Lung (tissue), 12 donors: ENCODE measurements around the gene CCNI. TPM values are rescaled to one million over a fixed set of nuclear protein-coding genes. Genes with fewer than 3 reads are reported as not detected.

Source experiments
- ATAC-seq: fragments of 200-7000 bp; cut with Tn5 transposase; one replicate; pipeline ENCODE4 v1.9.1; 2020; ENCODE audit warnings: moderate number of reproducible peaks; ENCODE audit not compliant: insufficient read depth, low FRiP score
- DNase-seq, 3 donors: peaks; one replicate each; pipeline ENCODE4 v3.0.0-alpha.2; 2013 to 2017
- H3K27ac ChIP-seq, 2 donors: one replicate each; pipeline ENCODE4 v1.5.1; 2013; ENCODE audit warnings: mild to moderate bottlenecking in 2 of 2, moderate library complexity in 2 of 2, control low read depth in 1 of 2, inconsistent platforms in 1 of 2, low read depth in 1 of 2, low read length in 1 of 2
- H3K27me3 ChIP-seq, 3 donors: one replicate each; pipeline ENCODE4 v1.5.1; 2013; ENCODE audit warnings: low read length in 2 of 3; ENCODE audit not compliant: control insufficient read depth in 3 of 3, insufficient read depth in 3 of 3
- H3K36me3 ChIP-seq, 4 donors: one replicate each; pipeline ENCODE4 v1.5.1; 2013; ENCODE audit warnings: low read length in 4 of 4, mild to moderate bottlenecking in 1 of 4, moderate library complexity in 1 of 4; ENCODE audit not compliant: control insufficient read depth in 4 of 4, insufficient read depth in 4 of 4
- H3K4me1 ChIP-seq, 5 donors: one replicate each; pipeline ENCODE4 v1.5.1; 2013; ENCODE audit warnings: low read length in 5 of 5, mild to moderate bottlenecking in 2 of 5, moderate library complexity in 1 of 5; ENCODE audit not compliant: control insufficient read depth in 5 of 5, insufficient read depth in 5 of 5
- H3K4me3 ChIP-seq: one replicate; pipeline ENCODE4 v1.5.1; 2013; ENCODE audit warnings: mild to moderate bottlenecking, control low read depth, moderate library complexity
- H3K9ac ChIP-seq, 2 donors: one replicate each; pipeline ENCODE4 v1.5.1; 2013; ENCODE audit warnings: low read length in 2 of 2, control low read depth in 1 of 2; ENCODE audit not compliant: insufficient read depth in 1 of 2
- H3K9me3 ChIP-seq, 4 donors: one replicate each; pipeline ENCODE4 v1.5.1; 2013; ENCODE audit warnings: low read length in 3 of 4, mild to moderate bottlenecking in 1 of 4, moderate library complexity in 1 of 4; ENCODE audit not compliant: control insufficient read depth in 4 of 4, insufficient read depth in 3 of 4
- CTCF ChIP-seq: IDR thresholded peaks from 2 replicates; pipeline ENCODE4 v1.5.1; 2012; ENCODE audit warnings: mild to moderate bottlenecking; ENCODE audit errors: control extremely low read depth, extremely low read depth
- WGBS, 2 donors: extraction: QIAGEN DNeasy Blood & Tissue Kit; methylation state at CpG; one replicate each; pipeline ENCODE4 v1.1.7; 2013; 5-methylcytosine and 5-hydroxymethylcytosine counted together
- polyA plus RNA-seq, 2 donors: library from polyadenylated mRNA; stranded (reverse); fragments of 200-250 nt; gene quantifications; one replicate each; pipeline ENCODE4 v1.2.1, GENCODE V29; 2013
- total RNA-seq, 2 donors: library from RNA; depleted of rRNA in 1 of 2; stranded (reverse); fragments of >200 nt in 1 of 2; gene quantifications; one replicate each; pipeline ENCODE4 v1.2.1, GENCODE V29; 2014 to 2021
- donor health status: control.
- donor health status: control.
- donor health status: Bipolar disorder and iron deficiency.
- donor health status: healthy.
- donor health status: DM: yes; HTN: yes; CAD: no.

Gene CCNI
- total and polyA plus RNA-seq, 4 donors, result 62.8 to 313 (median 150) TPM

- no peak overlapping the region for H3K27ac ChIP-seq
- TF ChIP-seq CTCF, result no peak
- 44 to 74% methylated on average over 2 of the region's 2 CpGs for WGBS, 2 donors
Measured at GRCh38 chr4:77040854-77041725, 34.7 kb downstream of the CCNI start.

GRCh38 chr4:77040270-77040669 lies 35.5 kb downstream of the CCNI start:
- H3K27ac ChIP-seq, result no peak overlapping the region
- H3K27me3 ChIP-seq, result no peaks in the 10 kb centered on the region
- ATAC-seq (no peak), DNase-seq (no peak)
- no peak overlapping the region for H3K9ac ChIP-seq
- H3K36me3 ChIP-seq, result peaks cover 0 to 30% (median 7%) of the 10 kb centered on the region in 4 donors
- H3K4me3 ChIP-seq, result no peak overlapping the region
- WGBS, 2 donors, result 90 to 97% methylated on average over 1 of the region's 1 CpG
- peaks cover 0 to 10% (median 1%) of the 10 kb centered on the region in 5 donors for H3K4me1 ChIP-seq
- TF ChIP-seq CTCF, result no peak
- H3K9me3 ChIP-seq, result no peaks in the 10 kb centered on the region

More at GRCh38 chr4:77040854-77041725, 34.7 kb downstream of the CCNI start:
- H3K4me3 ChIP-seq, result no peak overlapping the region
- no peak for ATAC-seq
- no peaks in the 10 kb centered on the region for H3K27me3 ChIP-seq
- H3K9ac ChIP-seq, result no peak overlapping the region
- peaks cover 0 to 10% (median 1%) of the 10 kb centered on the region in 5 donors for H3K4me1 ChIP-seq
- peak in 1 of 3 donors; percentile 15 for DNase-seq
- H3K36me3 ChIP-seq, result peaks cover 3 to 31% (median 6%) of the 10 kb centered on the region in 4 donors
- H3K9me3 ChIP-seq, result no peaks in the 10 kb centered on the region

- WGBS, 2 donors, result 41 to 85% methylated on average over 2 of the region's 2 CpGs
- H3K27me3 ChIP-seq, result no peaks in the 10 kb centered on the region
- H3K9ac ChIP-seq, result no peak overlapping the region
- no peak overlapping the region for H3K4me3 ChIP-seq
- H3K9me3 ChIP-seq, result no peaks in the 10 kb centered on the region
- peaks cover 0 to 10% (median 1%) of the 10 kb centered on the region in 5 donors for H3K4me1 ChIP-seq
- no peak overlapping the region for H3K27ac ChIP-seq
- peaks cover 1 to 27% (median 7%) of the 10 kb centered on the region in 4 donors for H3K36me3 ChIP-seq
- DNase-seq (no peak), ATAC-seq (no peak)
- TF ChIP-seq CTCF, result no peak
Measured at GRCh38 chr4:77039796-77040195, 36.0 kb downstream of the CCNI start.
